ENCODE measurements around the gene EIF4H.

DNA sequence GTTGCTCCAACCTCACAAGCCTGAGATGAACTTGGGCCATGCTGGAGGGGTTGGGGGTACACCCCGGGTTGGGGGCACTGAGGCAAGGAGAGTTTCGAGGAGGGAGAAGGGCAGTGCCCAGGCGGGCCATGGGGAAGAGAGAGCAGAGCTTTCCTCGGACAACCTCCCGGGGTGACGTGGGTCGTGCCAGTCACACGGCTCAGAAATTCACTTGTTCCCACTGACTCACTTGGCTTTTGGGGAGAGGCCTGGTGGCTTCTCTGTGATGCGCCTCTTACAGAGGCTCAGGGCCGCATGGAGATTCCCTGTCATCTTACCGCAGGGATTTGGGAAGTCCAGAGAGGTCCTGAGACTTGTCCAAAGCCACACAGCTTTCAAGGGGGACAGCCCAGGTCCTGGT lies 38.5 kb downstream of the EIF4H start:
- no peak for TF ChIP-seq GABPA (IDR thresholded peaks at IDR 0.05; ENCODE audit: low read depth)
- TF ChIP-seq, protein P1, sequence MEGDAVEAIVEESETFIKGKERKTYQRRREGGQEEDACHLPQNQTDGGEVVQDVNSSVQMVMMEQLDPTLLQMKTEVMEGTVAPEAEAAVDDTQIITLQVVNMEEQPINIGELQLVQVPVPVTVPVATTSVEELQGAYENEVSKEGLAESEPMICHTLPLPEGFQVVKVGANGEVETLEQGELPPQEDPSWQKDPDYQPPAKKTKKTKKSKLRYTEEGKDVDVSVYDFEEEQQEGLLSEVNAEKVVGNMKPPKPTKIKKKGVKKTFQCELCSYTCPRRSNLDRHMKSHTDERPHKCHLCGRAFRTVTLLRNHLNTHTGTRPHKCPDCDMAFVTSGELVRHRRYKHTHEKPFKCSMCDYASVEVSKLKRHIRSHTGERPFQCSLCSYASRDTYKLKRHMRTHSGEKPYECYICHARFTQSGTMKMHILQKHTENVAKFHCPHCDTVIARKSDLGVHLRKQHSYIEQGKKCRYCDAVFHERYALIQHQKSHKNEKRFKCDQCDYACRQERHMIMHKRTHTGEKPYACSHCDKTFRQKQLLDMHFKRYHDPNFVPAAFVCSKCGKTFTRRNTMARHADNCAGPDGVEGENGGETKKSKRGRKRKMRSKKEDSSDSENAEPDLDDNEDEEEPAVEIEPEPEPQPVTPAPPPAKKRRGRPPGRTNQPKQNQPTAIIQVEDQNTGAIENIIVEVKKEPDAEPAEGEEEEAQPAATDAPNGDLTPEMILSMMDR (IDR thresholded peaks at IDR 0.05; ENCODE audit: insufficient read depth, low read length) = no peak
- TF ChIP-seq POLR2AphosphoS5 (IDR thresholded peaks at IDR 0.05; ENCODE audit: low read depth) = peak; percentile 64
- TF ChIP-seq, protein P2, sequence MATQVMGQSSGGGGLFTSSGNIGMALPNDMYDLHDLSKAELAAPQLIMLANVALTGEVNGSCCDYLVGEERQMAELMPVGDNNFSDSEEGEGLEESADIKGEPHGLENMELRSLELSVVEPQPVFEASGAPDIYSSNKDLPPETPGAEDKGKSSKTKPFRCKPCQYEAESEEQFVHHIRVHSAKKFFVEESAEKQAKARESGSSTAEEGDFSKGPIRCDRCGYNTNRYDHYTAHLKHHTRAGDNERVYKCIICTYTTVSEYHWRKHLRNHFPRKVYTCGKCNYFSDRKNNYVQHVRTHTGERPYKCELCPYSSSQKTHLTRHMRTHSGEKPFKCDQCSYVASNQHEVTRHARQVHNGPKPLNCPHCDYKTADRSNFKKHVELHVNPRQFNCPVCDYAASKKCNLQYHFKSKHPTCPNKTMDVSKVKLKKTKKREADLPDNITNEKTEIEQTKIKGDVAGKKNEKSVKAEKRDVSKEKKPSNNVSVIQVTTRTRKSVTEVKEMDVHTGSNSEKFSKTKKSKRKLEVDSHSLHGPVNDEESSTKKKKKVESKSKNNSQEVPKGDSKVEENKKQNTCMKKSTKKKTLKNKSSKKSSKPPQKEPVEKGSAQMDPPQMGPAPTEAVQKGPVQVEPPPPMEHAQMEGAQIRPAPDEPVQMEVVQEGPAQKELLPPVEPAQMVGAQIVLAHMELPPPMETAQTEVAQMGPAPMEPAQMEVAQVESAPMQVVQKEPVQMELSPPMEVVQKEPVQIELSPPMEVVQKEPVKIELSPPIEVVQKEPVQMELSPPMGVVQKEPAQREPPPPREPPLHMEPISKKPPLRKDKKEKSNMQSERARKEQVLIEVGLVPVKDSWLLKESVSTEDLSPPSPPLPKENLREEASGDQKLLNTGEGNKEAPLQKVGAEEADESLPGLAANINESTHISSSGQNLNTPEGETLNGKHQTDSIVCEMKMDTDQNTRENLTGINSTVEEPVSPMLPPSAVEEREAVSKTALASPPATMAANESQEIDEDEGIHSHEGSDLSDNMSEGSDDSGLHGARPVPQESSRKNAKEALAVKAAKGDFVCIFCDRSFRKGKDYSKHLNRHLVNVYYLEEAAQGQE (IDR thresholded peaks at IDR 0.05; ENCODE audit: insufficient replicate concordance, low read depth) = no peak

All from HL-60 (cell line).